GM12891 (cell line): ENCODE data around the gene C10orf90.

Experiments
- POLR2A ChIP-seq: IDR thresholded peaks from 2 replicates; pipeline ENCODE4 v1.6.1; 2011; ENCODE audit warnings: low read depth, low read length, control low read depth
- POLR2AphosphoS5 ChIP-seq: IDR thresholded peaks from 2 replicates; pipeline ENCODE4 v1.6.1; 2011; ENCODE audit warnings: low read depth, low read length, control low read depth
- SPI1 ChIP-seq: IDR thresholded peaks from 2 replicates; pipeline ENCODE4 v1.6.1; 2011; ENCODE audit warnings: low read depth, low read length, control low read depth
- TAF1 ChIP-seq: IDR thresholded peaks from 2 replicates; pipeline ENCODE4 v1.6.1; 2011; ENCODE audit warnings: low read depth, low read length, control low read depth

- TF ChIP-seq TAF1 (no peak), POLR2A (no peak), SPI1 (no peak), POLR2AphosphoS5 (no peak)
Observed at GRCh38 chr10:126527645-126528314, 142.7 kb downstream of the C10orf90 start.
